Activated T-helper 9 cell treated with anti-CD3 and anti-CD28 coated beads, Interleukin-2, amount 50 U/mL, for 16 hours (primary cell): ENCODE measurements around the gene CIDEB.
"Not testable (repeated sequence)": the region's sequence is repeated elsewhere in the genome, so short reads cannot be mapped to it uniquely, and the experiment has no call there.

Experiments
- DNase-seq: peaks from one replicate; pipeline ENCODE4 v3.0.0-alpha.2; 2020; ENCODE audit warnings: low read depth

CIDEB gene

DNA sequence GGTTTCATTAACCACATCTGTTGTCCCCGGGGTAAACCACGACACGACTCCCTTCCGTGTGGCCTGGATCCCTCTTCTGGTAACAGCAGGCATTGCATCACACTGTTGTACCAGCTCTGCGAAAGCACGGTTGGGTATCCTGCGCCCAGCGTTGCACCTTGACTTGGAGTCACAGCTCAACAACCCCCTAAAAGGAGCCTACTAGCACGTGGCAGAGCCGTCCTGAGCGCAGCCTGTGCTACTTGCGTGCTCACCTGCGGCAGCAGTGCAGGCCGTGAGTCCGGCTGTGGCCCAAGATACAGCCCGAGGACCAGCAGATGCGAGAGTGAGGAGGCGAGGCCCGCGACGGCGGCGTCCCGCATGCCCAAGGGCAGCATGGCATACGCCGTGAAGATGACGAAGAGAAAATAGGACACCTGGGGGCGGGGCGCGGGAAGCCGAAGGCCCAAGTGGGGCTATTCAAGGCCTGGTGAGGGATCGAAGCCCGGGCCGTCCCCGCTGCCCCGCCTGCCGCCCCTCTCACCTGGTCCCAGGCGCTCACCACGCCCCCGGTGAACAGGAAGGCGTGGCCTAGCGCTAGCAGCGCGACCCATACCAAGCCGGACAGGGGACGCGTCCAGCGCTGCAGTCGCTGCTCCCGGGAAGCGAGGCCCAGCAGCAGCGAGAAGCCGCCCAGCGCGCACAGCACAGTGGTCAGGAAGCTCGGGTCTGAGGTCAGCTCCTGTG, 24.7 kb upstream of the CIDEB start:
- peak; percentile 72 for DNase-seq

DNA sequence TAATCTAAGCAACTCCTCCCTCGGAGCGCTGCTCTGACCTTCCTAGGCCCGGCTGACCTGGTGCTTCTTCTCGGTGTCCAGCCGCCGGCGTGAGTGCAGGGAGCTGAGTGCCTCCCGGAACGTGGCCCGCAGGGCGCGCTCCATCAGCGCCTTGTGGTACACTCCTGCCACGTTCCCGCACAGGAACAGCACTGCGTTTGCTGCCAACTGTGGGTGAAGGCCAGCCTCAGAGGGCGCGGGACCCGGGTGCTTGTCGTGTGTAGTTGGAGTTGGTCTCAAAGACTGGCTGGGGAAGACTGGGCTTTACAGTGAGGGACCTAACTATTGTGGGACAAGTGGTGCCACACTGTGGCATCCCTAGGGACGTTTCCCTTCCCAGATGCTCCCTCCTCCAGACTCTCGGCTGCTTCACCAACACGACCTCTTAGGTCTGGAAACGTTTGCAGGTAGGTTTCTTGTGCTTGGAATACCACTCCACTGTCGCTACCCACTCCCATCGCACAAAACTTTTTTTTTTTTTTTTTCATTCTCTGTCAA, 24.0 kb upstream of the CIDEB start:
- DNase-seq, result no peak

DNA sequence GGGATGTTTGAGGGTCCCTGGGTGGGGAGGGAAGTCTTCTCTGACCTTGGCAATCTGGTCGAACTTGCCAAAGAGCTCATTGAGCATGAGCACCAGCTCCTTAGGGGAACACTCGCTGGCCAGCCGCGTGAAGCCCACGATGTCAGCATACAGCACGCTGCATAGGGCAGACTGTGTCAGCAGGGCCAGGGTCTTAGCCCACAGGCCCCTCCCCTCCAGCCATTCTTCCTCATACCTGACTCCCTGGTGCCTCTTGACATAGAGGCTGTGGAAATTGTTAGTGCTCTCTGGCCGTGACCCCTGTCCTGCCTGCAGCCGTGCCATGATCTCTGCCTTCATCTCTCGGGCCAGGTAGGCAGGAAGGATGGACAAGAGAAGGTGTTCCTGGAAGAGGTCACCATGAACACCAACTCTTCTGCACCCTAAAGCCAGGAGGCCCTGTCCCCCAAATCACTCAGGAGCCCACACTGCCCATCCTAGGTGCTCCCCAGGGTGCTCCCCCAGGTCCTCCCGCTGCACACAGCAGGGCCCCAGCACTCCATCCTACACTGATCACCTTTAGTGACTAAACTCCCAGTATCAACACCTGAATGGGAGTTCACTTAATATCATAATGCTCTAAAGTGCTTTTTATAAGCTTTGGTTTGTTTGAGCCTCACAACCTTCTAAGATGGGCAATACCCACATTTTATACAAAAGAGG, 23.3 kb upstream of the CIDEB start:
- DNase-seq, result no peak

DNA sequence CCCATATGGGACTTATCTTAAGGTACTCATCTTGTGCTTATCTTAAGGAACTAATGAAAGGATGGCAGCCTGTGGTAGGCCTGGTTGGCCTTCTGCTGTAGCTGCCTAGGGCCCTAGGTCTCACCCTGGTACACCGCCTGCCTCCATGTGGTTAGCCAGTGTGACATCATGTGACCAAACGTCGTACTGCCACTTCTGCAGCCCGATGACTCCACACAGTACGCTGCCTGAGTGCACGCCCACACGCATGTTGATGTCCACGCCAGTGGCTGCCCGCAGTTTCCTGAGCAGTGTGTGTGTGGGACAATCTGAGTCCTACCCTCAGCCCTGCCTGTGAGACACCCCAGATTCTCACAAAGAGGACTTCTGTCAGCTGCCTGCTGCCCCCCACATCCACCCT, 22.0 kb upstream of the CIDEB start:
- DNase-seq, result peak; percentile 40

DNA sequence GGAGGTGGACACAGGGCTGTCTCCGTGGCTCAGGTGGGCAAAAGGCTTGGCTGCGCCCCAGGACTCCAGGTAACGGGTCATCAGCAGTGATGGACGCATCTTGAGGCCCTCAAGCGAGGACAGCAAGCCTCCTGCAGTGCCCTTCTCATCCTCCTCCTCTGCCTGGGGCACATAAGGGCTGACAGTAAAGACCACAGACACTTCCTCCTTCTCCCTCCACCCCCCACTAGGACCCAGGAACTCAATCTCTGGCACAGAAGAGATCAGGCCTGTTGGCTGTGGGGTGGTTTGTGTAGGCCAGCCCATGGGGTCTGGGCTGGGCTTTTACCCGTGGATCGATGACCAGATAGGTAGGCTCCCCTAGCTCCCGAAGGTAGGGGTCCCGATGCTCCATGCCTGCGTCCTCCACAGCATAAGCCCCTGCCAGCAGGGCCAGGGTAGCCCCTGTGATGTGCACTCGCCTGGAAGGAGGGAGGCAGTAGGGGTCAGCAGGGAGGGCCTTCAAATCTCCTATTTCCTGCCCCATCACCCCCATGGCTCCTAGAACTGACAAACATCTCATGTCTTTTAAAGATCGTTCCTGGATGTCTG, 21.4 kb upstream of the CIDEB start:
- no peak for DNase-seq

DNA sequence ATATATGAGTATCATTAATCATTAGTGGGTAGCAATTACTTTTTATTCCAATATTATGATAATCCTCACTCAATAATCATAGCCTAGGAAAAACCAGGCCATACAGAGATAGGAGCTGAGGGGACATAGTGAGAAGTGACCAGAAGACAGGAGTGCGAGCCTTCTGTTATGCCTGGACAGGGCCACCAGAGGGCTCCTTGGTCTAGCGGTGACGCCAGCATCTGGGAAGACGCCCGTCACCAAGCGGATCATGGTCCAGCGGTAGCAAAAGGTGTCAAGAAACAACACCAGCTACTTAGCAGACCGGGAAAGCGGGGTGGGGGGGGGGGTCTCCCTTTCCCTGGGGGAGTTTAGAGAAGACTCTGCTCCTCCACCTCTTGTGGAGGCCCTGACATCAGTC, 20.1 kb upstream of the CIDEB start:
- DNase-seq, result not testable (repeated sequence)

DNA sequence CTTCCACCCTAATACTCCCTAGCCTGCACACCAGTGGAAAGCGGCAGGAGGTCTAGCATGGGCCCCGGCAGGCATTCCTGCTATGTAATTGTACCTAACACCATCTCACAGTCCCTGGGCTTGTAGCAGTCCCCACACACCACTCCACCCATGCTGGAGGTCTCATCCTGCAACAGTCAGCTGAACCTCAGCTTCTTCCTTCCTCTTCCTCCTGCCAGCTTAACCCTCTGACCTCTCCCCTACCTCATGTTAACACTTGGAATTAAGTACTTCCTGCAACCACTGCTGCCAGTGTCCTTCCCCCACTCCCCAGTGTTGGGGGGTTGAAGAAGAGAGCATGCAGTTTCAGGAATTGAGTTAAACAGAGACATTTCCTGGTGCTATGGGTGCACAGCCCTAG, 19.5 kb upstream of the CIDEB start:
- no peak for DNase-seq

DNA sequence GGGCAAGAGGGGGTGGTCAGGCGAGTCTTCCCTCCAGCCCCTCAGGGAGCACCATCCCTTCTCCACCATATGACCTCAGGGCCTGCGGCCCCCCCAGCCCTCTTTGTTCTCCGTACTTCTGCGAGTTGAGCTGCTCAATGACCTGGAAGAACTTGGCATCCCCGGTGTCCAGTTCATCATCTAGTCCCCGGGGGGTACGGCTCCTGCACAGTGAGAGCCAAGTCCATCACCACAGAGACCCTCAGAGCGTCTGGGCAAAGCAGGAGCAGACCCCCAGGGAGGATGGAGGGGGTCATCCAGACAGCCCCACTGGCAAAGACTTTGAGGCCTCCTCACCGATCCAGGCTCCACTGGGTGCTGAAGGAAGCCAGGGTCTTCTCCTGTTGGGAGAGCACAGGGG, 18.2 kb upstream of the CIDEB start:
- no peak for DNase-seq

GRCh38 chr14:24325041-24325530, 17.3 kb upstream of the CIDEB start:
- no peak for DNase-seq

DNA sequence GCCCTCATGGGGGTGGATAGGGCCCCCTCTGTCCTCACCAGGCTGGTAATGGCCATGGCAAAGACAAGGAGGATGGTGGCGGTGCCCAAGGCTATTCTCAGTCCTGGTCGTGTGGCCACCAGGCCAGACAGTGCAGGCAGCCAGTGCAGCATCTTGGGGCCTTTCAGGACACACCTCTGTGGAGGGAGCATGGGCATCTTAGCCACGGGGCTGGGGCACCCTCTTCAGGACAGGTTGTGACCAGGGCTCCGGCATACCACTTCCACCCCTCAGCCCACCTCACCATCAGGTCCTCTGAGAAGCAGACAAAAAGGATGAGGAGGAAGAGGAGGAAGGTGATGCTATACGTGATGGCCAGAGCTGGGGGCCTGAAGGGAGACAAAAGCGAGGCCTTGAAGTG, 16.2 kb upstream of the CIDEB start:
- no peak for DNase-seq

- DNase-seq, result no peak
These were observed 15.6 kb upstream of the CIDEB start for GRCh38 chr14:24323341-24323740.

- DNase-seq, result no peak
These were observed 14.9 kb upstream of the CIDEB start for GRCh38 chr14:24322672-24323071.

- DNase-seq, result no peak
These were observed 13.6 kb upstream of the CIDEB start for GRCh38 chr14:24321212-24321975.

- no peak for DNase-seq
These were observed 9.6 kb upstream of the CIDEB start for GRCh38 chr14:24317141-24317928.

DNA sequence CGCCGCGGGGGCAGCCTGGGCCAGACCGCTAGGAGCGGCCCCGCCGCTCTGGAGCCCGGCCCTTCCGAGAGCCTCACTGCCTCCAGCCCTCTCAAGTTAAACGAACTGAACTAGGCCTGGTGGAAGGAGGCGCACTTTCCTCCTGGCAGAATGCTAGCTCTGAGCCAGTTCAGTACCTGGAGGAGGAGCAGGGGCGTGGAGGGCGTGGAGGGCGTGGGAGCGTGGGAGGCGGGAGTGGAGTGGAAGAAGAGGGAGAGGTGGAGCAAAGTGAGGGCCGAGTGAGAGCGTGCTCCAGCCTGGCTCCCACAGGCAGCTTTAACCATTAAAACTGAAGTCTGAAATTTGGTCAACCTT, 8.8 kb upstream of the CIDEB start:
- DNase-seq, result no peak

- DNase-seq, result no peak
These were observed 8.2 kb upstream of the CIDEB start for GRCh38 chr14:24315807-24316596.

GRCh38 chr14:24315243-24315806, 7.5 kb upstream of the CIDEB start:
- DNase-seq, result no peak

GRCh38 chr14:24314377-24315193, 6.8 kb upstream of the CIDEB start:
- DNase-seq, result no peak

DNA sequence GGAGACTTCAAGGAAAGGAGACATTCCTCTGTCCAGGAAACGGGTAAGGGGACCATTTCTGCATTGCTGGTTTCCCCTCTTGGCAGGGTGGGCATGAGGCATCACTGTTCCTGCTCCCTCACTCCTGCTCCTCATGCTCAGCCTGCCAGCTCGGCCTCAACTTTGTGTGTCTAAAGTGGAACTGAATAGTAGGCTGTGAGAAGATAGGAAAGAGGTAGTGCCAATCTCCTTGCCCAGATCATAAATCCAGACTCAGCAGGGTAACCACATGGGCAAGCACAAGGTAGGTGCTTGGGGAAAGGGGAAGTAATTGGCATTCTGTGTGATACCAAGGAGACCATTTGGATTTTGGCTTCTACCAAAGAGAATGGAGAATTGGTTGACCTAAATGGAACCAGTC, 6.1 kb upstream of the CIDEB start:
- DNase-seq, result no peak
